ENCODE measurements around the gene SEMA7A. TPM values are rescaled to one million over a fixed set of nuclear protein-coding genes. Genes with fewer than 3 reads are reported as not detected.

The SEMA7A gene
- total and polyA plus RNA-seq, 2 of the 4 experiments (the other 2 are of a cell fraction), result 30.5 to 87.3 TPM

DNA sequence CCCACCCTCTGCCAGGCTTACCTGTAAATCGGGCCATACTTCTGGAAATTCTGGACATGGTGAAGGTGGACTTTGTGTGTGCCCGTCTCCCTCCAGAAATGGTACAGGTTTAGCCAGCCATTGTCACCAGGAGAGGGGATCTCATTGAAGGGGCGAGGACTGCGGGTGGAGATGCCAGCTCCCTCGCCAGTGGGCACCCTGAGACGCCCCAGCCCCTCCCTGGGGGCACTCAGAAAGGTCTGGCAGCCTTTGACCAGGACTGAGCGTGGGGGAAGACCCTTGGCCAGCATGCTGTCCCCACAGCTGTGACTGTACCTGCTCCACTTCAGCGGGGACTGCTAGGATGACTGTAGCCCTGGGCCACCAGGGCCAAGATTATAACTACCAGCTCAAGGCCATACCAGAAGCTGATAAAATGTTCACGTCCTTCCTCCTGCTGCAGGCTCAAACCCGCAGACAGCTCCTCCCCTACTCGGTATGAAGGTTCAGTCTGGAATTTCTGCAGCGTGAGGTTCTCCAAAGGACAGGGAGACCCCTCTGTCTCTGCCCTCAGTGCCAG is 66.4 kb downstream of the SEMA7A start, which contains the start of gene CYP11A1:
Gene CYP11A1, minus strand, starts transcription at position 351 of the 559 bp plus-strand sequence. Its CDS starts 61 bp downstream, at position 290.
- DNase-seq (no peak), ATAC-seq (ENCODE audit: low read depth) (no peak)
- dilution Hi-C loops (cut with HindIII; ENCODE audit: low sequenced_read_pairs, unreplicated experiment) (no loop called here), intact Hi-C loops (cut with micrococcal nuclease) (no loop called here), in situ Hi-C loops (cut with MboI; ENCODE audit: low sequenced_read_pairs) (no loop called here)
- H3K79me1 ChIP-seq (ENCODE audit: low read depth in 1 of 2, low read length in 2 of 2), result no peaks in the 10 kb centered on the region
- no peak within 1 kb of the TSS for H3K14ac ChIP-seq (replicated peaks; ENCODE audit: low read depth, low read length)
- no peak within 1 kb of the TSS for H2AFZ ChIP-seq (replicated peaks; ENCODE audit: low read length, poor library complexity)
- H2BK20ac ChIP-seq (ENCODE audit: low read depth, low read length), result no peak within 1 kb of the TSS
- H3K36me3 ChIP-seq (ENCODE audit: control insufficient read depth, insufficient read depth, low read length), result no peaks in the 10 kb centered on the region
- no peak within 1 kb of the TSS for H3K9ac ChIP-seq (ENCODE audit: low read depth, low read length)
- no peak within 1 kb of the TSS for H4K8ac ChIP-seq (ENCODE audit: low read depth in 2 of 2, low read length in 2 of 2)
- no peak within 1 kb of the TSS for H2BK120ac ChIP-seq (ENCODE audit: low read depth, low read length)
- no peak within 1 kb of the TSS for H3K4me3 ChIP-seq (ENCODE audit: insufficient read depth, low read depth, low read length)
- WGBS, 2 experiments (ENCODE audit: extremely low coverage in 2 of 2, insufficient read length in 1 of 2), result 60% methylated on average over 1 of the region's 12 CpGs; no CpG with 5 or more reads in 1 of the 2 experiments
- ChIA-PET POLR2A (ENCODE audit: unreplicated experiment) (no interaction called here), CTCF (no interaction called here)
- BruUV-seq (replicated peaks), result no TSS peak
- no peak within 1 kb of the TSS for H3K27ac ChIP-seq (ENCODE audit: insufficient read depth, low read length)
- no peak for TF ChIP-seq SMC3 (IDR thresholded peaks at IDR 0.05; ENCODE audit: low read depth, low read length)
- TF ChIP-seq, protein P1, sequence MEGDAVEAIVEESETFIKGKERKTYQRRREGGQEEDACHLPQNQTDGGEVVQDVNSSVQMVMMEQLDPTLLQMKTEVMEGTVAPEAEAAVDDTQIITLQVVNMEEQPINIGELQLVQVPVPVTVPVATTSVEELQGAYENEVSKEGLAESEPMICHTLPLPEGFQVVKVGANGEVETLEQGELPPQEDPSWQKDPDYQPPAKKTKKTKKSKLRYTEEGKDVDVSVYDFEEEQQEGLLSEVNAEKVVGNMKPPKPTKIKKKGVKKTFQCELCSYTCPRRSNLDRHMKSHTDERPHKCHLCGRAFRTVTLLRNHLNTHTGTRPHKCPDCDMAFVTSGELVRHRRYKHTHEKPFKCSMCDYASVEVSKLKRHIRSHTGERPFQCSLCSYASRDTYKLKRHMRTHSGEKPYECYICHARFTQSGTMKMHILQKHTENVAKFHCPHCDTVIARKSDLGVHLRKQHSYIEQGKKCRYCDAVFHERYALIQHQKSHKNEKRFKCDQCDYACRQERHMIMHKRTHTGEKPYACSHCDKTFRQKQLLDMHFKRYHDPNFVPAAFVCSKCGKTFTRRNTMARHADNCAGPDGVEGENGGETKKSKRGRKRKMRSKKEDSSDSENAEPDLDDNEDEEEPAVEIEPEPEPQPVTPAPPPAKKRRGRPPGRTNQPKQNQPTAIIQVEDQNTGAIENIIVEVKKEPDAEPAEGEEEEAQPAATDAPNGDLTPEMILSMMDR (conservative IDR thresholded peaks at IDR 0.05; ENCODE audit: low read depth, low read length), result no peak
- no peak for TF ChIP-seq RFX5 (IDR thresholded peaks at IDR 0.05; ENCODE audit: low read depth, low read length)
- TF ChIP-seq FOS (IDR thresholded peaks at IDR 0.05; ENCODE audit: low read depth, low read length), result no peak
- TF ChIP-seq, protein P2, sequence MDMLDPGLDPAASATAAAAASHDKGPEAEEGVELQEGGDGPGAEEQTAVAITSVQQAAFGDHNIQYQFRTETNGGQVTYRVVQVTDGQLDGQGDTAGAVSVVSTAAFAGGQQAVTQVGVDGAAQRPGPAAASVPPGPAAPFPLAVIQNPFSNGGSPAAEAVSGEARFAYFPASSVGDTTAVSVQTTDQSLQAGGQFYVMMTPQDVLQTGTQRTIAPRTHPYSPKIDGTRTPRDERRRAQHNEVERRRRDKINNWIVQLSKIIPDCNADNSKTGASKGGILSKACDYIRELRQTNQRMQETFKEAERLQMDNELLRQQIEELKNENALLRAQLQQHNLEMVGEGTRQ (IDR thresholded peaks at IDR 0.05; ENCODE audit: low read depth, low read length), result no peak
- no peak for TF ChIP-seq CHD1 (IDR thresholded peaks at IDR 0.05; ENCODE audit: low read depth, low read length)
- H3K23ac ChIP-seq (ENCODE audit: low read depth, low read length), result no peak within 1 kb of the TSS
- H3K4me2 ChIP-seq (ENCODE audit: low read depth, low read length), result no peak within 1 kb of the TSS
- no peak within 1 kb of the TSS for H3K18ac ChIP-seq (ENCODE audit: low read depth, low read length)
- H3K27me3 ChIP-seq (ENCODE audit: control insufficient read depth, insufficient read depth, low read length), result peaks cover 53% of the 10 kb centered on the region
- H2AK9ac ChIP-seq (replicated peaks; ENCODE audit: low read depth, low read length, poor library complexity), result no peak within 1 kb of the TSS
- H3K9me1 ChIP-seq (ENCODE audit: insufficient read depth, low read length), result no peaks in the 10 kb centered on the region
- no peak within 1 kb of the TSS for H4K5ac ChIP-seq (ENCODE audit: low read depth, low read length)
- no peaks in the 10 kb centered on the region for H4K20me1 ChIP-seq (ENCODE audit: insufficient read depth, low read length)
- no peak within 1 kb of the TSS for H3K4ac ChIP-seq (ENCODE audit: low read depth, low read length)
- no peaks in the 10 kb centered on the region for H3K9me3 ChIP-seq (ENCODE audit: control insufficient read depth, insufficient read depth, low read length)
- peaks cover 2% of the 10 kb centered on the region; the same call in 1 of the 2 replicates for H3K4me1 ChIP-seq (ENCODE audit: control insufficient read depth, insufficient read depth, low read length)
- H4K91ac ChIP-seq (ENCODE audit: insufficient read depth, low read depth, low read length), result no peak within 1 kb of the TSS
- no peak within 1 kb of the TSS for H2BK15ac ChIP-seq (ENCODE audit: low read depth, low read length)
- no peak within 1 kb of the TSS for H2BK5ac ChIP-seq (ENCODE audit: low read depth, low read length, poor library complexity, severe bottlenecking)
- no peak within 1 kb of the TSS for H3K56ac ChIP-seq (ENCODE audit: extremely low read depth, insufficient read depth, low read length)
- no peak within 1 kb of the TSS; the same call in 1 of the 2 replicates for H2AK5ac ChIP-seq (ENCODE audit: low read depth, low read length)
